ENCODE measurements around the gene WASF3. TPM values are rescaled to one million over a fixed set of nuclear protein-coding genes. Genes with fewer than 3 reads are reported as not detected.

Gene WASF3
- total and polyA plus RNA-seq, 2 of the 13 experiments (the other 11 are each of a cell fraction or from before 2014, with no cell fraction given) = 10.4 to 17.2 TPM

GRCh38 chr13:26561067-26561466 is 3.6 kb downstream of the WASF3 start (continued):
- TF ChIP-seq ZNF777 (CRISPR knock-in tag; IDR thresholded peaks at IDR 0.05) (no peak), KIAA2018 (CRISPR knock-in tag; IDR thresholded peaks at IDR 0.05; ENCODE audit: borderline replicate concordance) (no peak), CREM (IDR thresholded peaks at IDR 0.05) (no peak), CREM (CRISPR knock-in tag; IDR thresholded peaks at IDR 0.05) (no peak), ZNF263 (CRISPR knock-in tag; IDR thresholded peaks at IDR 0.05) (no peak), ZNF841 (CRISPR knock-in tag; IDR thresholded peaks at IDR 0.05; ENCODE audit: borderline replicate concordance) (no peak)

Data from HepG2 (cell line).